Measurements from ENCODE around the gene CCR5.

GRCh38 chr3:46365041-46365440 lies 5.7 kb upstream of the CCR5 start:
- no peak for TF ChIP-seq CTCF (IDR thresholded peaks at IDR 0.05; ENCODE audit: low read depth, low read length, missing input control)
- TF ChIP-seq FOXA1 (IDR thresholded peaks at IDR 0.05), result no peak
- TF ChIP-seq, protein P1, sequence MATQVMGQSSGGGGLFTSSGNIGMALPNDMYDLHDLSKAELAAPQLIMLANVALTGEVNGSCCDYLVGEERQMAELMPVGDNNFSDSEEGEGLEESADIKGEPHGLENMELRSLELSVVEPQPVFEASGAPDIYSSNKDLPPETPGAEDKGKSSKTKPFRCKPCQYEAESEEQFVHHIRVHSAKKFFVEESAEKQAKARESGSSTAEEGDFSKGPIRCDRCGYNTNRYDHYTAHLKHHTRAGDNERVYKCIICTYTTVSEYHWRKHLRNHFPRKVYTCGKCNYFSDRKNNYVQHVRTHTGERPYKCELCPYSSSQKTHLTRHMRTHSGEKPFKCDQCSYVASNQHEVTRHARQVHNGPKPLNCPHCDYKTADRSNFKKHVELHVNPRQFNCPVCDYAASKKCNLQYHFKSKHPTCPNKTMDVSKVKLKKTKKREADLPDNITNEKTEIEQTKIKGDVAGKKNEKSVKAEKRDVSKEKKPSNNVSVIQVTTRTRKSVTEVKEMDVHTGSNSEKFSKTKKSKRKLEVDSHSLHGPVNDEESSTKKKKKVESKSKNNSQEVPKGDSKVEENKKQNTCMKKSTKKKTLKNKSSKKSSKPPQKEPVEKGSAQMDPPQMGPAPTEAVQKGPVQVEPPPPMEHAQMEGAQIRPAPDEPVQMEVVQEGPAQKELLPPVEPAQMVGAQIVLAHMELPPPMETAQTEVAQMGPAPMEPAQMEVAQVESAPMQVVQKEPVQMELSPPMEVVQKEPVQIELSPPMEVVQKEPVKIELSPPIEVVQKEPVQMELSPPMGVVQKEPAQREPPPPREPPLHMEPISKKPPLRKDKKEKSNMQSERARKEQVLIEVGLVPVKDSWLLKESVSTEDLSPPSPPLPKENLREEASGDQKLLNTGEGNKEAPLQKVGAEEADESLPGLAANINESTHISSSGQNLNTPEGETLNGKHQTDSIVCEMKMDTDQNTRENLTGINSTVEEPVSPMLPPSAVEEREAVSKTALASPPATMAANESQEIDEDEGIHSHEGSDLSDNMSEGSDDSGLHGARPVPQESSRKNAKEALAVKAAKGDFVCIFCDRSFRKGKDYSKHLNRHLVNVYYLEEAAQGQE (IDR thresholded peaks at IDR 0.05), result no peak
- TF ChIP-seq HNF4A (conservative IDR thresholded peaks at IDR 0.05), result no peak
- no peak for TF ChIP-seq RAD21 (IDR thresholded peaks at IDR 0.05)
- TF ChIP-seq TAF1 (conservative IDR thresholded peaks at IDR 0.05), result no peak
- TF ChIP-seq RXRA (IDR thresholded peaks at IDR 0.05), result no peak
- no peak for TF ChIP-seq JUND (IDR thresholded peaks at IDR 0.05)
- no peak for TF ChIP-seq SP1 (IDR thresholded peaks at IDR 0.05)
- TF ChIP-seq, protein P2, sequence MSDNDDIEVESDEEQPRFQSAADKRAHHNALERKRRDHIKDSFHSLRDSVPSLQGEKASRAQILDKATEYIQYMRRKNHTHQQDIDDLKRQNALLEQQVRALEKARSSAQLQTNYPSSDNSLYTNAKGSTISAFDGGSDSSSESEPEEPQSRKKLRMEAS (IDR thresholded peaks at IDR 0.05), result no peak
- no peak for TF ChIP-seq GABPA (IDR thresholded peaks at IDR 0.05 in 1 of 2, conservative IDR thresholded peaks at IDR 0.05 in 1 of 2)
